Activated CD8-positive, alpha-beta T cell treated with anti-CD3 and anti-CD28 coated beads for 36 hours (primary cell): ENCODE measurements around the gene CFLAR. TPM values are rescaled to one million over a fixed set of nuclear protein-coding genes. Genes with fewer than 3 reads are reported as not detected.

Experiments
- ATAC-seq: fragments of 200-7000 bp; cut with Tn5 transposase; one replicate; pipeline ENCODE4 v1.10.0; 2021; ENCODE audit warnings: mild to moderate bottlenecking, moderate library complexity
- CTCF ChIA-PET: fragments of 350-600 bp; sonication (Branson Sonifier 250); formaldehyde crosslinking; loops from one replicate; lab custom pipeline; 2021; ENCODE audit warnings: antibody characterized with exemption; lab: Charles Lee
- POLR2A ChIA-PET: fragments of 350-600 bp; sonication (Branson Sonifier 250); formaldehyde crosslinking; loops from one replicate; lab custom pipeline; 2021; ENCODE audit warnings: antibody characterized with exemption; lab: Charles Lee
- DNase-seq: peaks from one replicate; pipeline ENCODE4 v3.0.0-alpha.2; 2020
- H3K27ac Mint-ChIP-seq: one replicate; pipeline ENCODE4 v1.8.0; 2021; ENCODE audit warnings: mild to moderate bottlenecking, mixed read lengths
- H3K27me3 Mint-ChIP-seq: one replicate; pipeline ENCODE4 v1.8.0; 2021; ENCODE audit warnings: mixed read lengths
- H3K36me3 Mint-ChIP-seq: one replicate; pipeline ENCODE4 v1.8.0; 2021; ENCODE audit warnings: low read depth, mixed read lengths
- H3K4me1 Mint-ChIP-seq: one replicate; pipeline ENCODE4 v1.8.0; 2021; ENCODE audit warnings: low read depth, mixed read lengths
- H3K4me3 Mint-ChIP-seq: one replicate; pipeline ENCODE4 v1.8.0; 2021; ENCODE audit warnings: mild to moderate bottlenecking, moderate library complexity, mixed read lengths
- H3K9me3 Mint-ChIP-seq: one replicate; pipeline ENCODE4 v1.8.0; 2021; ENCODE audit warnings: mixed read lengths
- intact Hi-C: fragments of 100-400 bp; cut with micrococcal nuclease; formaldehyde crosslinking; loops from one replicate; pipeline ENCODE4 v1.10.0; 2022
- total RNA-seq, 2 experiments: library from RNA; stranded (reverse); gene quantifications; one replicate each; pipeline ENCODE4 v1.2.3, GENCODE V29; 2021
- TF ChIP-seq, protein P1 (sequence below): fragments of 200-600 bp; IDR thresholded peaks from one replicate; pipeline ENCODE4 v1.8.0; 2022; ENCODE audit warnings: antibody characterized with exemption, mild to moderate bottlenecking

The CFLAR gene
- total RNA-seq, 2 experiments from 2014 or later, result 222 to 229 TPM

- no peak for DNase-seq
- intact Hi-C loops, result no loop called here
- H3K27ac Mint-ChIP-seq, result no peak overlapping the region
- no peak overlapping the region for H3K4me3 Mint-ChIP-seq
- no peaks in the 10 kb centered on the region for H3K9me3 Mint-ChIP-seq
- peaks cover 20% of the 10 kb centered on the region for H3K4me1 Mint-ChIP-seq
- CTCF ChIA-PET, result no interaction called here
- no peaks in the 10 kb centered on the region for H3K27me3 Mint-ChIP-seq
- H3K36me3 Mint-ChIP-seq, result peaks cover 6% of the 10 kb centered on the region
- TF ChIP-seq, protein P1, sequence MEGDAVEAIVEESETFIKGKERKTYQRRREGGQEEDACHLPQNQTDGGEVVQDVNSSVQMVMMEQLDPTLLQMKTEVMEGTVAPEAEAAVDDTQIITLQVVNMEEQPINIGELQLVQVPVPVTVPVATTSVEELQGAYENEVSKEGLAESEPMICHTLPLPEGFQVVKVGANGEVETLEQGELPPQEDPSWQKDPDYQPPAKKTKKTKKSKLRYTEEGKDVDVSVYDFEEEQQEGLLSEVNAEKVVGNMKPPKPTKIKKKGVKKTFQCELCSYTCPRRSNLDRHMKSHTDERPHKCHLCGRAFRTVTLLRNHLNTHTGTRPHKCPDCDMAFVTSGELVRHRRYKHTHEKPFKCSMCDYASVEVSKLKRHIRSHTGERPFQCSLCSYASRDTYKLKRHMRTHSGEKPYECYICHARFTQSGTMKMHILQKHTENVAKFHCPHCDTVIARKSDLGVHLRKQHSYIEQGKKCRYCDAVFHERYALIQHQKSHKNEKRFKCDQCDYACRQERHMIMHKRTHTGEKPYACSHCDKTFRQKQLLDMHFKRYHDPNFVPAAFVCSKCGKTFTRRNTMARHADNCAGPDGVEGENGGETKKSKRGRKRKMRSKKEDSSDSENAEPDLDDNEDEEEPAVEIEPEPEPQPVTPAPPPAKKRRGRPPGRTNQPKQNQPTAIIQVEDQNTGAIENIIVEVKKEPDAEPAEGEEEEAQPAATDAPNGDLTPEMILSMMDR, result no peak
- POLR2A ChIA-PET, result interaction anchor here (0.9 to 1.1 kb wide), 4 partner anchors 22 to 121 kb away, joined by 3 read pairs; no protein-coding TSS in a partner anchor
- no peak for ATAC-seq
Observed at GRCh38 chr2:201110615-201111014, 5.3 kb upstream of the CFLAR start.

DNA sequence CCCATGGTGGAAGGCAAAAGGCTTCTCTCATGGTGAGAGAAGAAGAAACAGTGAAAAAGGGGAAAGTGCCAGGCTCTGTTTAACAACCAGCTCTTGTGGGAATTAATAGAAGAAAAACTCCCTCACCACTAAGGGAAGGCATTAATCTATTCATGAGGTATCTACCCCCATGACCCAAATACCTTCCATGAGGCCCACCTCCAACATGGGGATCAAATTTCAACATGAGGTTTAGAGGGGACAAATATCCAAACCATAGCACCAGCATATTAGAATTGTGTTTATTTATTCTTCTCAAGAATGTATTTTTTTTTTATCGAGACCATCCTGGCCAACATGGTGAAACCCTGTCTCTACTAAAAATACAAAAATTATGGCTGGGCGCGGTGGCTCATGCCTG lies 4.9 kb upstream of the CFLAR start:
- CTCF ChIA-PET, result no interaction called here
- Mint-ChIP-seq H3K27me3 (no peaks in the 10 kb centered on the region), H3K4me1 (peaks cover 20% of the 10 kb centered on the region), H3K27ac (no peak overlapping the region), H3K9me3 (no peaks in the 10 kb centered on the region), H3K4me3 (no peak overlapping the region), H3K36me3 (peaks cover 6% of the 10 kb centered on the region)
- TF ChIP-seq, protein P1, result no peak
- ATAC-seq, result no peak
- POLR2A ChIA-PET, result interaction anchor here (1.1 kb wide), 2 partner anchors 57 to 121 kb away, joined by 3 read pairs; no protein-coding TSS in a partner anchor
- intact Hi-C loops, result no loop called here
- no peak for DNase-seq

DNA sequence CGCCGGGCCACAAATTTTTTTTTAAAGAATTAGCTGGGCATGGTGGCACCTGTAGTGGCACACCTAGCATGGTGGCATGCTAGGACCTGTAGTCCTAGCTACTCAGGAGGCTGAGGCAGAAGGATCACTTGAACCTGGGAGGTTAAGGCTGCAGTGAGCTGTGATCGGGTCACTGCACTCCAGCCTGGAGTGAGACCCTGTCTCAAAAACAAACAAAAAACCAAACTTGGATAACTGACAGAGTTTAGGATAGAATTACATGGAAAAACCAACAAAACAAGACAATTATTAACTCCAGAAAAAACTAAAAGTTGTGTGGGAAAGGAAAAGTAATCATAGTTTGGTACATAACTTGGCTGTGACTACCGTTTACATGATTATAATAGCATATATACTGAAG lies 1.6 kb upstream of the CFLAR start:
- H3K4me3 Mint-ChIP-seq, result peak overlapping the region; percentile 95
- peaks cover 14% of the 10 kb centered on the region for H3K36me3 Mint-ChIP-seq
- no peaks in the 10 kb centered on the region for H3K27me3 Mint-ChIP-seq
- DNase-seq (no peak), ATAC-seq (no peak)
- no peaks in the 10 kb centered on the region for H3K9me3 Mint-ChIP-seq
- intact Hi-C loops, result no loop called here
- POLR2A ChIA-PET, result interaction anchor here (1.1 to 5.0 kb wide), 4 partner anchors 9 to 225 kb away, joined by 5 to 19 read pairs (median 8); partner anchors contain the start of genes NIF3L1 and PPIL3
- TF ChIP-seq, protein P1, result no peak
- CTCF ChIA-PET, result interaction anchor here (1.0 to 5.5 kb wide), 7 partner anchors 16 to 118 kb away, joined by 3 to 93 read pairs (median 5); partner anchors contain the start of gene HYCC2
- peak overlapping the region; percentile 92 for H3K27ac Mint-ChIP-seq
- H3K4me1 Mint-ChIP-seq, result peaks cover 24% of the 10 kb centered on the region

GRCh38 chr2:201114846-201115245 lies 1.1 kb upstream of the CFLAR start:
- H3K4me3 Mint-ChIP-seq, result peak overlapping the region; percentile 95

More at GRCh38 chr2:201114846-201115245, 1.1 kb upstream of the CFLAR start:
- H3K9me3 Mint-ChIP-seq, result no peaks in the 10 kb centered on the region
- peaks cover 24% of the 10 kb centered on the region for H3K4me1 Mint-ChIP-seq
- H3K27ac Mint-ChIP-seq, result peak overlapping the region; percentile 92
- DNase-seq (no peak), ATAC-seq (no peak)
- no peaks in the 10 kb centered on the region for H3K27me3 Mint-ChIP-seq
- intact Hi-C loops, result loop anchor here (5.0 kb wide), 1 partner anchor 43 kb away; the partner anchor contains the start of genes HYCC2 and NDUFB3
- POLR2A ChIA-PET, result interaction anchor here (0.6 to 5.0 kb wide), 6 partner anchors 8 to 226 kb away, joined by 3 to 19 read pairs (median 6); partner anchors contain the start of genes NIF3L1 and PPIL3
- peaks cover 18% of the 10 kb centered on the region for H3K36me3 Mint-ChIP-seq
- CTCF ChIA-PET, result interaction anchor here (0.7 to 5.5 kb wide), 7 partner anchors 16 to 118 kb away, joined by 3 to 93 read pairs (median 5); partner anchors contain the start of gene HYCC2
- TF ChIP-seq, protein P1, result no peak
